GM12891 (cell line): ENCODE data around the gene THEMIS2.

ENCODE experiments used
- PAX5 ChIP-seq: IDR thresholded peaks from 2 replicates; pipeline ENCODE4 v1.6.1; 2011; ENCODE audit warnings: low read length, moderate library complexity, mild to moderate bottlenecking; ENCODE audit not compliant: insufficient read depth, severe bottlenecking
- POLR2A ChIP-seq: IDR thresholded peaks from 2 replicates; pipeline ENCODE4 v1.6.1; 2011; ENCODE audit warnings: low read depth, low read length, control low read depth
- POLR2AphosphoS5 ChIP-seq: IDR thresholded peaks from 2 replicates; pipeline ENCODE4 v1.6.1; 2011; ENCODE audit warnings: low read depth, low read length, control low read depth
- SPI1 ChIP-seq: IDR thresholded peaks from 2 replicates; pipeline ENCODE4 v1.6.1; 2011; ENCODE audit warnings: low read depth, low read length, control low read depth
- TAF1 ChIP-seq: IDR thresholded peaks from 2 replicates; pipeline ENCODE4 v1.6.1; 2011; ENCODE audit warnings: low read depth, low read length, control low read depth

- TF ChIP-seq POLR2A (peak; percentile 24; the same call in 1 of the 2 replicates), POLR2AphosphoS5 (peak; percentile 37), TAF1 (no peak), SPI1 (0 out of 2 replicates have a peak, but pooled peaks have one; percentile 15), PAX5 (no peak)
Observed at GRCh38 chr1:27884006-27884954, 11.9 kb downstream of the THEMIS2 start.
